ENCODE data around the gene IKZF3.

Gene IKZF3

DNA sequence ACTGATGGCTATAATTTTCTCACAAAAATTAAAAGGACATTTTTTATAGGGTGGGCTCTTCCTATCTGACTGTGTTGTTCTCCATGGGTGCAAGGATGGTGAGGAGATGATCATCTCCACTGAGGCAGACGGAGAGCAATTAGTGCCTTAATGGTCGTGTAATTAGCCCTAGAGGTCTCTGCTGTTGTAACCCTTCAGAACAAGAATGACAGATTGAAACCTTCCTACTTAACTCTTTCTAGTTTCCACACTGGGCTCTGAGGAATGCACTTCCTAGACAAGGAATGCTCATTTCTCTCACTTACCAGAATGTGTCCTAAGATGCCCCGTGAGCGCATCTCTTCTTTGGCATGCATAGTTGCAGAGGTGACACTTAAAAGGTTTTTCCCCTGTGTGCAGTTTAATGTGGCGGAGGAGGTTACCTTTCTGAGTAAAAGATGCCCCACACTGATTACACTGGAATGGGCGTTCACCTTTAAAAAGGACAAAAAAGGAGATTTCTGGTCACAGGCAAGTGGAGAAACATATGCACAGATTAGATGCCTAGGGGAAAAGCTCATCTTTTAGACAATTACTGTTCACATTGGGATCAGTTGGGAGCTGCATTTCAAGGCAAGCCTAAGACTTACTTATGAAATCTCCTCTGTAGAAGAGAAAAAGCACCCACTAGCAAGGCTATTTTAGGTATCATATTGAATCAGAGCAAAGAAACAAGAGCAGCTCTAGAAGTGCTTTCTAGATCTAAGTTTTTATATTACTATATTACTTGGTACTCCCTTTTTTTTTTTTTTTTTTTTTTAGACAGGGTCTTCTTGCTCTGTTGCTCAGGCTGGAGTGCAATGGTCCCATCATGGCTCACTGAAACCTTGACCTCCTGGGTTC, 72.8 kb downstream of the IKZF3 start:
- H2BK15ac ChIP-seq (ENCODE audit: low read length), result no peak overlapping the region
- H3K4me1 ChIP-seq (ENCODE audit: control insufficient read depth in 2 of 2, insufficient read depth in 1 of 2, low read depth in 1 of 2, low read length in 2 of 2), result peaks cover 0 to 6% of the 10 kb centered on the region in 2 donors
- H2BK5ac ChIP-seq (ENCODE audit: low read length), result no peak overlapping the region
- no peak overlapping the region for H4K8ac ChIP-seq (ENCODE audit: low read depth, low read length)
- no peak overlapping the region for H3K4me3 ChIP-seq (ENCODE audit: low read length in 2 of 2)
- no peaks in the 10 kb centered on the region for H3K79me1 ChIP-seq (ENCODE audit: low read depth, low read length)
- no peak overlapping the region for H2BK120ac ChIP-seq (ENCODE audit: low read depth, low read length)
- H3K18ac ChIP-seq (ENCODE audit: low read length), result no peak overlapping the region
- H3K27ac ChIP-seq (replicated peaks; ENCODE audit: low read length), result peak overlapping the region; percentile 11
- no peak overlapping the region for H3K4me2 ChIP-seq (ENCODE audit: insufficient read depth, low read length, poor library complexity, severe bottlenecking)
- no peak overlapping the region for H3K4ac ChIP-seq (ENCODE audit: low read length)
- peak; percentile 35 for DNase-seq (ENCODE audit: low spot score)
- H3K9ac ChIP-seq (ENCODE audit: low read depth, low read length, poor library complexity), result no peak overlapping the region
- no peaks in the 10 kb centered on the region for H3K36me3 ChIP-seq (replicated peaks in 1 of 2; ENCODE audit: control insufficient read depth in 2 of 2, insufficient read depth in 2 of 2, low read length in 2 of 2)
- peaks cover 0 to 59% (median 0%) of the 10 kb centered on the region in 3 experiments for H3K27me3 ChIP-seq (ENCODE audit: control insufficient read depth in 3 of 3, insufficient read depth in 3 of 3, low read depth in 1 of 3, low read length in 3 of 3)
- H3K9me3 ChIP-seq (replicated peaks in 1 of 2; ENCODE audit: control insufficient read depth in 2 of 2, insufficient read depth in 1 of 2, low read depth in 1 of 2, low read length in 2 of 2), result no peaks in the 10 kb centered on the region
- no peak overlapping the region for H2AK5ac ChIP-seq (ENCODE audit: low read depth, low read length)
- H2AFZ ChIP-seq (ENCODE audit: low read length), result no peak overlapping the region
- no peak overlapping the region for H4K91ac ChIP-seq (ENCODE audit: low read depth, low read length, poor library complexity)
- H3K14ac ChIP-seq (ENCODE audit: low read length), result no peak overlapping the region
- no peak overlapping the region for H2BK12ac ChIP-seq (ENCODE audit: low read length)
- WGBS, 2 donors (ENCODE audit: extremely low coverage in 2 of 2, insufficient read length in 2 of 2, insufficient replicate concordance in 1 of 2), result no CpG with 5 or more reads among the region's 6 CpGs
- no peak overlapping the region for H3K23ac ChIP-seq (ENCODE audit: low read depth, low read length, poor library complexity)

DNA sequence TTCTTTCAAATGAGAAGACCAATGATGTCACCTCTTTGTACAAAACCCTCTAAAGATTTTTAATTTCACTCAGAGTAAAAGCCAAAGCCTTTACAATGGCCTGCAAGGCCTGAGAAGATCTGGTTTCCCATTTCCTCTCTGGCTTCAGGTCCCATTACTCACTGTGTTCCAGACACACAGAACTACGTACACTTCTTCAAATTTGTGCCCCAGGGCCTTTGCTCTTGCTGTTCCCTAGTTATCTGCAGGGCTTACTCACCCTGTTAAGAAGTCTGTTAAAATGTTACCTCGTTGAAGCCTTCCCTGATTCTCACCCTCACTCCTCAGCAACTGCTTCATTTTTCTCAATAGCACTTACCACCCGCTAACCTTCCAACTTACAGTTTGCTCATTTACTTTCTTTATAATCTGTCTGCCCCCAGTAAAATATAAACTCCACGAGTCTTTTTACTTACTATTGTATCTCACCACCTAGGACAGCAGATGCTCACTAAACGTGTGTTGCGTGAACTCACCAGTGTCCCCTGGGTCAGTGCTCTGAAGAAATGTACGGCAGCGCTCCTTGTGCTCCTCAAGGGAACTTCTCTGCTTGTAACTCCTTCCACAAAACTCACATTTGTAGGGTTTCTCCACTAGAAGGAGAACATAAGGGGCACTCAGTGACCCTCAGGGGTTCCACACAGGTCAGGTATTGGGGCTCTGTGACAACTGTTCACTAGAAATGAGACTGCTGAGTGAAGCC, 76.2 kb downstream of the IKZF3 start:
- Histone ChIP-seq H4K91ac (ENCODE audit: low read depth, low read length, poor library complexity) (no peak overlapping the region), H3K23ac (ENCODE audit: low read depth, low read length, poor library complexity) (no peak overlapping the region), H2AFZ (ENCODE audit: low read length) (no peak overlapping the region), H2AK5ac (ENCODE audit: low read depth, low read length) (no peak overlapping the region), H2BK120ac (ENCODE audit: low read depth, low read length) (no peak overlapping the region), H3K4me3 (ENCODE audit: low read length in 2 of 2) (no peak overlapping the region), H3K4ac (ENCODE audit: low read length) (no peak overlapping the region), H2BK5ac (ENCODE audit: low read length) (no peak overlapping the region), H3K36me3 (replicated peaks in 1 of 2; ENCODE audit: control insufficient read depth in 2 of 2, insufficient read depth in 2 of 2, low read length in 2 of 2) (no peaks in the 10 kb centered on the region), H3K9ac (ENCODE audit: low read depth, low read length, poor library complexity) (no peak overlapping the region), H3K4me2 (ENCODE audit: insufficient read depth, low read length, poor library complexity, severe bottlenecking) (no peak overlapping the region), H3K79me1 (ENCODE audit: low read depth, low read length) (no peaks in the 10 kb centered on the region), H3K27ac (replicated peaks; ENCODE audit: low read length) (no peak overlapping the region), H3K18ac (ENCODE audit: low read length) (no peak overlapping the region), H3K14ac (ENCODE audit: low read length) (no peak overlapping the region), H2BK15ac (ENCODE audit: low read length) (no peak overlapping the region), H3K4me1 (ENCODE audit: control insufficient read depth in 2 of 2, insufficient read depth in 1 of 2, low read depth in 1 of 2, low read length in 2 of 2) (peaks cover 0 to 6% of the 10 kb centered on the region in 2 donors), H4K8ac (ENCODE audit: low read depth, low read length) (no peak overlapping the region), H3K9me3 (replicated peaks in 1 of 2; ENCODE audit: control insufficient read depth in 2 of 2, insufficient read depth in 1 of 2, low read depth in 1 of 2, low read length in 2 of 2) (no peaks in the 10 kb centered on the region), H2BK12ac (ENCODE audit: low read length) (no peak overlapping the region), H3K27me3 (ENCODE audit: control insufficient read depth in 3 of 3, insufficient read depth in 3 of 3, low read depth in 1 of 3, low read length in 3 of 3) (peaks cover 0 to 45% (median 0%) of the 10 kb centered on the region in 3 experiments)
- WGBS, 2 donors (ENCODE audit: extremely low coverage in 2 of 2, insufficient read length in 2 of 2, insufficient replicate concordance in 1 of 2), result 100% methylated on average over 1 of the region's 8 CpGs; no CpG with 5 or more reads in 1 of the 2 donors
- no peak for DNase-seq (ENCODE audit: low spot score)

DNA sequence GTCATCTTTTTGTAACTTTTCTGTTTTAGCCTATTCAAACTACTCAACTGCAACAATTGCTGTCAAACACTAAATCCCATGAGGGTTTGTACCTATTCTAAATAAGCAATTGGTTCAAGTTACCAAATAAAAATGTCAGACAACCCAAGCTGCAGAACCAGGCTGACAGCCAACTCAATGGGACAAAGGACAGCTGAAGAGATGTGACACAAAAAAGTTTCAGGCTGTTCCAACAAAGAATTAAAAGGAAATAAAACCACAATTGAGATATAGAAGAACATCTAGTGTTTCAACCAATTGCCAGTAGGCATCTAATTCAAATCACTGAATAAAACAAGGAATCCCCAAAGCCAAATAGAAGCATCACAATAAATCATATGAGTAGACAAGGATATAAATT, 77.1 kb downstream of the IKZF3 start:
- H3K36me3 ChIP-seq (replicated peaks in 1 of 2; ENCODE audit: control insufficient read depth in 2 of 2, insufficient read depth in 2 of 2, low read length in 2 of 2), result no peaks in the 10 kb centered on the region
- no peak overlapping the region for H4K91ac ChIP-seq (ENCODE audit: low read depth, low read length, poor library complexity)
- no peak overlapping the region for H3K9ac ChIP-seq (ENCODE audit: low read depth, low read length, poor library complexity)
- no peak overlapping the region for H2AK5ac ChIP-seq (ENCODE audit: low read depth, low read length)
- no peak overlapping the region for H4K8ac ChIP-seq (ENCODE audit: low read depth, low read length)
- no peak overlapping the region for H2BK15ac ChIP-seq (ENCODE audit: low read length)
- no peak overlapping the region for H2BK120ac ChIP-seq (ENCODE audit: low read depth, low read length)
- no peak overlapping the region for H3K4me3 ChIP-seq (ENCODE audit: low read length in 2 of 2)
- no peaks in the 10 kb centered on the region for H3K79me1 ChIP-seq (ENCODE audit: low read depth, low read length)
- H2BK12ac ChIP-seq (ENCODE audit: low read length), result no peak overlapping the region
- H3K4ac ChIP-seq (ENCODE audit: low read length), result no peak overlapping the region
- no peak overlapping the region for H3K14ac ChIP-seq (ENCODE audit: low read length)
- H3K4me1 ChIP-seq (ENCODE audit: control insufficient read depth in 2 of 2, insufficient read depth in 1 of 2, low read depth in 1 of 2, low read length in 2 of 2), result peaks cover 0 to 6% of the 10 kb centered on the region in 2 donors
- no peak overlapping the region for H3K4me2 ChIP-seq (ENCODE audit: insufficient read depth, low read length, poor library complexity, severe bottlenecking)
- H3K18ac ChIP-seq (ENCODE audit: low read length), result no peak overlapping the region
- H3K27ac ChIP-seq (replicated peaks; ENCODE audit: low read length), result no peak overlapping the region
- DNase-seq (ENCODE audit: low spot score), result no peak
- H3K9me3 ChIP-seq (replicated peaks in 1 of 2; ENCODE audit: control insufficient read depth in 2 of 2, insufficient read depth in 1 of 2, low read depth in 1 of 2, low read length in 2 of 2), result no peaks in the 10 kb centered on the region
- no peak overlapping the region for H2BK5ac ChIP-seq (ENCODE audit: low read length)
- H3K27me3 ChIP-seq (ENCODE audit: control insufficient read depth in 3 of 3, insufficient read depth in 3 of 3, low read depth in 1 of 3, low read length in 3 of 3), result peaks cover 0 to 44% (median 0%) of the 10 kb centered on the region in 3 experiments
- no peak overlapping the region for H2AFZ ChIP-seq (ENCODE audit: low read length)
- H3K23ac ChIP-seq (ENCODE audit: low read depth, low read length, poor library complexity), result no peak overlapping the region

DNA sequence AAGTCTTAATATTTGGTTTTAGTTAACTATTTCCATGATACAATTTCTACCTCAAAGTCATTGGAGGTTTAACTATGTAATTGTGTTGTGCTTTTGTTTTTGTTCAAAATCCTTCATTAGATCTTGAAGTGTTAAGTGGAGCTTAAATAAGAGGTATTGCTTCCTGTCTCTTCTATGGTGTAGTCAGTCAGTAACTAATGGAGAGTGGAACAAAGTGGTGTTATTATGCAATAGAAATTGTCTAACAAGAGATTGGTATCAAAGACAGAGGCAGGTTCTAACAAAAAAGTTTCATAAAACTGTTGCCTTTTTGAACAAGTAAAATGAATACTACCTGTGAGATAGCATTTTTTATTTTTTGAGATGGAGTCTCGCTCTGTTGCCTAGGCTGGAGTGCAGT, 81.1 kb downstream of the IKZF3 start:
- Histone ChIP-seq H3K4me3 (ENCODE audit: low read length in 2 of 2) (no peak overlapping the region), H3K18ac (ENCODE audit: low read length) (no peak overlapping the region), H2BK12ac (ENCODE audit: low read length) (no peak overlapping the region), H2AFZ (ENCODE audit: low read length) (no peak overlapping the region), H3K4me1 (ENCODE audit: control insufficient read depth in 2 of 2, insufficient read depth in 1 of 2, low read depth in 1 of 2, low read length in 2 of 2) (peaks cover 0 to 2% of the 10 kb centered on the region in 2 donors), H4K8ac (ENCODE audit: low read depth, low read length) (no peak overlapping the region), H3K4ac (ENCODE audit: low read length) (no peak overlapping the region), H2AK5ac (ENCODE audit: low read depth, low read length) (no peak overlapping the region), H3K27me3 (ENCODE audit: control insufficient read depth in 3 of 3, insufficient read depth in 3 of 3, low read depth in 1 of 3, low read length in 3 of 3) (peaks cover 0 to 40% (median 0%) of the 10 kb centered on the region in 3 experiments), H2BK5ac (ENCODE audit: low read length) (no peak overlapping the region), H3K27ac (replicated peaks; ENCODE audit: low read length) (no peak overlapping the region), H3K23ac (ENCODE audit: low read depth, low read length, poor library complexity) (no peak overlapping the region), H3K14ac (ENCODE audit: low read length) (no peak overlapping the region), H3K79me1 (ENCODE audit: low read depth, low read length) (no peaks in the 10 kb centered on the region), H3K4me2 (ENCODE audit: insufficient read depth, low read length, poor library complexity, severe bottlenecking) (no peak overlapping the region), H3K9ac (ENCODE audit: low read depth, low read length, poor library complexity) (no peak overlapping the region), H2BK15ac (ENCODE audit: low read length) (no peak overlapping the region), H4K91ac (ENCODE audit: low read depth, low read length, poor library complexity) (no peak overlapping the region), H3K9me3 (replicated peaks in 1 of 2; ENCODE audit: control insufficient read depth in 2 of 2, insufficient read depth in 1 of 2, low read depth in 1 of 2, low read length in 2 of 2) (no peaks in the 10 kb centered on the region), H2BK120ac (ENCODE audit: low read depth, low read length) (no peak overlapping the region), H3K36me3 (replicated peaks in 1 of 2; ENCODE audit: control insufficient read depth in 2 of 2, insufficient read depth in 2 of 2, low read length in 2 of 2) (no peaks in the 10 kb centered on the region)
- no peak for DNase-seq (ENCODE audit: low spot score)
- no CpG with 5 or more reads among the region's 1 CpG for WGBS, 2 donors (ENCODE audit: extremely low coverage in 2 of 2, insufficient read length in 2 of 2, insufficient replicate concordance in 1 of 2)
